HG02973 (cell line): Measurements from ENCODE around the gene UGGT1.
"Not testable (repeated sequence)": the region's sequence is repeated elsewhere in the genome, so short reads cannot be mapped to it uniquely, and the experiment has no call there.

Source experiments
- ATAC-seq: cut with Tn5 transposase; IDR thresholded peaks from one replicate; pipeline ENCODE4 v1.9.1; 2021; ENCODE audit warnings: moderate library complexity; ENCODE audit not compliant: unreplicated experiment

Gene UGGT1

GRCh38 chr2:128172191-128172590 is 81.2 kb downstream of the UGGT1 start:
- ATAC-seq, result no peak

- not testable (repeated sequence) for ATAC-seq
These were observed 83.1 kb downstream of the UGGT1 start for GRCh38 chr2:128174067-128174466.

- no peak for ATAC-seq
These were observed 86.3 kb downstream of the UGGT1 start for GRCh38 chr2:128177315-128177714.

GRCh38 chr2:128178149-128178649 is 87.2 kb downstream of the UGGT1 start:
- no peak for ATAC-seq

- ATAC-seq, result no peak
These were observed 87.9 kb downstream of the UGGT1 start for GRCh38 chr2:128178650-128179460.

GRCh38 chr2:128179461-128179755 is 88.4 kb downstream of the UGGT1 start:
- ATAC-seq, result no peak

- no peak for ATAC-seq
These were observed 89.0 kb downstream of the UGGT1 start for GRCh38 chr2:128180031-128180430.

- no peak for ATAC-seq
These were observed 94.6 kb downstream of the UGGT1 start for GRCh38 chr2:128185576-128185975.

GRCh38 chr2:128187032-128187654 is 96.1 kb downstream of the UGGT1 start:
- ATAC-seq, result no peak

- no peak for ATAC-seq
These were observed 104.5 kb downstream of the UGGT1 start for GRCh38 chr2:128195435-128195984.

- ATAC-seq, result no peak
These were observed 105.0 kb downstream of the UGGT1 start for GRCh38 chr2:128196026-128196425.

- ATAC-seq, result no peak
These were observed 105.5 kb downstream of the UGGT1 start for GRCh38 chr2:128196471-128196931.

GRCh38 chr2:128197059-128197458 is 106.1 kb downstream of the UGGT1 start:
- no peak for ATAC-seq

GRCh38 chr2:128198656-128199055 is 107.7 kb downstream of the UGGT1 start:
- no peak for ATAC-seq

GRCh38 chr2:128199141-128199540 is 108.1 kb downstream of the UGGT1 start:
- ATAC-seq, result no peak

- ATAC-seq, result no peak
These were observed 111.8 kb downstream of the UGGT1 start for GRCh38 chr2:128202791-128203190.

- ATAC-seq, result no peak
These were observed 115.2 kb downstream of the UGGT1 start for GRCh38 chr2:128206245-128206644.

- no peak for ATAC-seq
These were observed 117.0 kb downstream of the UGGT1 start for GRCh38 chr2:128208023-128208422.

- ATAC-seq, result not testable (repeated sequence)
These were observed 117.8 kb downstream of the UGGT1 start for GRCh38 chr2:128208631-128209324.

- no peak for ATAC-seq
These were observed 123.3 kb downstream of the UGGT1 start for GRCh38 chr2:128214251-128214650.

- ATAC-seq, result no peak
These were observed 124.0 kb downstream of the UGGT1 start for GRCh38 chr2:128214866-128215460.
